Measurements from ENCODE around the gene EBPL. TPM values are rescaled to one million over a fixed set of nuclear protein-coding genes. Genes with fewer than 3 reads are reported as not detected.

EBPL gene
- total and polyA plus RNA-seq, 9 of the 15 experiments (the other 6 are each of a cell fraction or from before 2014, with no cell fraction given), result 5.2 to 68.3 (median 43.0) TPM

GRCh38 chr13:49690133-49690994 is 922 bp downstream of the EBPL start (continued):
- TF ChIP-seq CHD4 (IDR thresholded peaks at IDR 0.05; ENCODE audit: insufficient read depth, insufficient replicate concordance, low read depth, low read length, poor library complexity, severe bottlenecking) (no peak), POLR2AphosphoS2 (IDR thresholded peaks at IDR 0.05; ENCODE audit: low read length) (no peak)

GRCh38 chr13:49683489-49683888 is 7.8 kb downstream of the EBPL start:
- Histone ChIP-seq H3K9ac (ENCODE audit: insufficient read depth in 1 of 2, low read depth in 2 of 2, low read length in 2 of 2) (no peak overlapping the region), H3K4me1 (replicated peaks in 1 of 2; ENCODE audit: control insufficient read depth in 2 of 2, insufficient read depth in 2 of 2, low read length in 2 of 2) (peaks cover 0 to 6% of the 10 kb centered on the region in 2 experiments; a peak in 3 of 5 replicates), H3K4me2 (ENCODE audit: insufficient read depth, low read length) (no peak overlapping the region), H2AFZ (ENCODE audit: low read depth, low read length) (no peak overlapping the region), H3K9me3 (replicated peaks; ENCODE audit: control insufficient read depth, insufficient read depth, low read depth, low read length) (no peaks in the 10 kb centered on the region), H3K4me3 (no peak overlapping the region), H3K27ac (ENCODE audit: extremely low read depth, low read depth, low read length) (no peak overlapping the region), H4K20me1 (replicated peaks; ENCODE audit: control insufficient read depth, insufficient read depth, low read length) (no peaks in the 10 kb centered on the region), H3K9me1 (ENCODE audit: control insufficient read depth, insufficient read depth, low read length) (no peaks in the 10 kb centered on the region), H3K36me3 (ENCODE audit: control insufficient read depth, insufficient read depth, low read length) (peaks cover 26% of the 10 kb centered on the region; the same call in 2 of the 3 replicates), H3K27me3 (ENCODE audit: control insufficient read depth in 2 of 2, insufficient read depth in 2 of 2, low read length in 2 of 2) (no peaks in the 10 kb centered on the region), H3K79me2 (ENCODE audit: control insufficient read depth, insufficient read depth, low read length) (peaks cover 23% of the 10 kb centered on the region)
- intact Hi-C loops (cut with micrococcal nuclease), result no loop called here
- no TSS peak for BruUV-seq (replicated peaks)
- no peak for DNase-seq (ENCODE audit: extremely low read depth in 1 of 4, low spot score in 3 of 4)
- TF ChIP-seq MYC (IDR thresholded peaks at IDR 0.05; ENCODE audit: low read depth, low read length), result no peak
- TF ChIP-seq MYC (CRISPR knock-in tag; IDR thresholded peaks at IDR 0.05; ENCODE audit: borderline replicate concordance, low read depth), result no peak
- no peak for TF ChIP-seq ARNT (IDR thresholded peaks at IDR 0.05)
- TF ChIP-seq BACH1 (tag; IDR thresholded peaks at IDR 0.05), result no peak
- TF ChIP-seq SUPT5H (IDR thresholded peaks at IDR 0.05), result no peak
- no peak for TF ChIP-seq NFYB (IDR thresholded peaks at IDR 0.05; ENCODE audit: extremely low read depth, insufficient read length)
- TF ChIP-seq SMAD3 (CRISPR knock-in tag; conservative IDR thresholded peaks at IDR 0.05), result no peak
- no peak for TF ChIP-seq CTBP1 (IDR thresholded peaks at IDR 0.05; ENCODE audit: borderline replicate concordance)
- no peak for TF ChIP-seq SIX5 (IDR thresholded peaks at IDR 0.05; ENCODE audit: borderline replicate concordance in 1 of 2, insufficient read depth in 1 of 2, low read depth in 1 of 2, low read length in 2 of 2)
- TF ChIP-seq HMG20B (CRISPR knock-in tag; IDR thresholded peaks at IDR 0.05), result no peak
- TF ChIP-seq NRF1 (conservative IDR thresholded peaks at IDR 0.05 in 1 of 2, IDR thresholded peaks at IDR 0.05 in 1 of 2), result no peak
- TF ChIP-seq HINFP (tag; conservative IDR thresholded peaks at IDR 0.05; ENCODE audit: low read depth), result no peak
- no peak for TF ChIP-seq IRF2 (CRISPR knock-in tag; IDR thresholded peaks at IDR 0.05)
- no peak for ATAC-seq
- ChIA-PET CTCF (ENCODE audit: low intra/inter-chr PET ratio) (no interaction called here), POLR2A (no interaction called here)
- in situ Hi-C loops (cut with MboI), result no loop called here
- 92% methylated on average over 5 of the region's 6 CpGs for WGBS (ENCODE audit: insufficient coverage, low coverage, missing lambda C conversion rate)
- FAIRE-seq, result no peak
